ENCODE measurements around the gene GALNT15. TPM values are rescaled to one million over a fixed set of nuclear protein-coding genes. Genes with fewer than 3 reads are reported as not detected.

The GALNT15 gene
- polyA plus RNA-seq, 1 of the 3 experiments (the other 2 are of a cell fraction), result 4.7 TPM

- H4K20me1 ChIP-seq (ENCODE audit: insufficient read depth), result no peaks in the 10 kb centered on the region
- H3K9me3 ChIP-seq, result no peaks in the 10 kb centered on the region
- H3K79me2 ChIP-seq (ENCODE audit: insufficient read depth), result no peaks in the 10 kb centered on the region
- peak; percentile 54 for DNase-seq
- H3F3A ChIP-seq (replicated peaks; ENCODE audit: insufficient read depth), result no peaks in the 10 kb centered on the region
- H3K4me1 ChIP-seq (ENCODE audit: control insufficient read depth in 1 of 2, insufficient read depth in 2 of 2, low read depth in 1 of 2, low read length in 1 of 2), result peaks cover 0 to 5% of the 10 kb centered on the region in 2 experiments; a peak in 1 of 4 replicates
- no peaks in the 10 kb centered on the region for H3K36me3 ChIP-seq (replicated peaks in 1 of 2; ENCODE audit: control insufficient read depth in 1 of 2, insufficient read depth in 2 of 2, low read length in 1 of 2)
- H2AFZ ChIP-seq (ENCODE audit: low read depth), result no peak overlapping the region
- 49% methylated on average over 15 of the region's 17 CpGs for WGBS (ENCODE audit: low lambda C conversion rate)
- no peak overlapping the region for H3K4me2 ChIP-seq
- ChIA-PET CTCF (interaction anchor here (1.6 to 2.1 kb wide), 2 partner anchors 12 to 167 kb away, joined by 4 to 6 read pairs; no protein-coding TSS in a partner anchor), POLR2A (no interaction called here)
- H3K9ac ChIP-seq, result no peak overlapping the region
- H3K9me2 ChIP-seq, result no peaks in the 10 kb centered on the region
- H3K27me3 ChIP-seq (ENCODE audit: insufficient read depth), result no peaks in the 10 kb centered on the region
- TF ChIP-seq JUND (IDR thresholded peaks at IDR 0.05), result no peak
- TF ChIP-seq ELF1 (IDR thresholded peaks at IDR 0.05), result no peak
- TF ChIP-seq NFIC (IDR thresholded peaks at IDR 0.05; ENCODE audit: borderline replicate concordance), result peak; percentile 53
- no peak for TF ChIP-seq GATA2 (CRISPR knock-in tag; IDR thresholded peaks at IDR 0.05)
- 0 out of 2 replicates have a peak, but pooled peaks have one; percentile 36 for TF ChIP-seq MXI1 (IDR thresholded peaks at IDR 0.05; ENCODE audit: low read depth, low read length)
- no peak for TF ChIP-seq CHD2 (IDR thresholded peaks at IDR 0.05; ENCODE audit: low read length, partially characterized antibody)
- no peak for TF ChIP-seq FOSL2 (IDR thresholded peaks at IDR 0.05; ENCODE audit: borderline replicate concordance, low read depth)
- no peak for TF ChIP-seq EP300 (IDR thresholded peaks at IDR 0.05; ENCODE audit: borderline replicate concordance in 1 of 2, low read depth in 1 of 2, low read length in 1 of 2)
- no peak for TF ChIP-seq TEAD4 (IDR thresholded peaks at IDR 0.05; ENCODE audit: borderline replicate concordance, insufficient read depth)
- TF ChIP-seq, protein P1, sequence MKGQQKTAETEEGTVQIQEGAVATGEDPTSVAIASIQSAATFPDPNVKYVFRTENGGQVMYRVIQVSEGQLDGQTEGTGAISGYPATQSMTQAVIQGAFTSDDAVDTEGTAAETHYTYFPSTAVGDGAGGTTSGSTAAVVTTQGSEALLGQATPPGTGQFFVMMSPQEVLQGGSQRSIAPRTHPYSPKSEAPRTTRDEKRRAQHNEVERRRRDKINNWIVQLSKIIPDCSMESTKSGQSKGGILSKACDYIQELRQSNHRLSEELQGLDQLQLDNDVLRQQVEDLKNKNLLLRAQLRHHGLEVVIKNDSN (IDR thresholded peaks at IDR 0.05; ENCODE audit: borderline replicate concordance, low read depth), result peak; percentile 29; the same call in 1 of the 2 replicates
- TF ChIP-seq NRF1 (IDR thresholded peaks at IDR 0.05; ENCODE audit: low read depth, low read length), result peak; percentile 61
- TF ChIP-seq SMC3 (IDR thresholded peaks at IDR 0.05; ENCODE audit: low read depth, low read length), result no peak
- peak overlapping the region in 1 of 2 experiments; percentile 10; a peak in 1 of 4 replicates for H3K4me3 ChIP-seq (ENCODE audit: low read depth in 2 of 2, low read length in 1 of 2)
- H3K27ac ChIP-seq (ENCODE audit: low read depth in 2 of 2, low read length in 1 of 2), result no peak overlapping the region
Measured at GRCh38 chr3:16216373-16216935, 42.0 kb downstream of the GALNT15 start.

- ChIA-PET CTCF (interaction anchor here (1.8 to 1.9 kb wide), 2 partner anchors 12 to 28 kb away, joined by 3 to 5 read pairs; no protein-coding TSS in a partner anchor), POLR2A (no interaction called here)
- Histone ChIP-seq H3K27me3 (ENCODE audit: insufficient read depth) (no peaks in the 10 kb centered on the region), H3K4me1 (ENCODE audit: control insufficient read depth in 1 of 2, insufficient read depth in 2 of 2, low read depth in 1 of 2, low read length in 1 of 2) (peaks cover 0 to 5% of the 10 kb centered on the region in 2 experiments; a peak in 1 of 4 replicates), H4K20me1 (ENCODE audit: insufficient read depth) (no peaks in the 10 kb centered on the region), H3K36me3 (replicated peaks in 1 of 2; ENCODE audit: control insufficient read depth in 1 of 2, insufficient read depth in 2 of 2, low read length in 1 of 2) (no peaks in the 10 kb centered on the region), H3F3A (replicated peaks; ENCODE audit: insufficient read depth) (no peaks in the 10 kb centered on the region), H3K9ac (no peak overlapping the region), H2AFZ (ENCODE audit: low read depth) (no peak overlapping the region), H3K4me2 (no peak overlapping the region), H3K4me3 (ENCODE audit: low read depth in 2 of 2, low read length in 1 of 2) (no peak overlapping the region), H3K27ac (ENCODE audit: low read depth in 2 of 2, low read length in 1 of 2) (no peak overlapping the region), H3K9me2 (no peaks in the 10 kb centered on the region), H3K79me2 (ENCODE audit: insufficient read depth) (no peaks in the 10 kb centered on the region), H3K9me3 (no peaks in the 10 kb centered on the region)
- no peak for DNase-seq
- 100% methylated on average over 2 of the region's 3 CpGs for WGBS (ENCODE audit: low lambda C conversion rate)
- TF ChIP-seq, protein P1 (IDR thresholded peaks at IDR 0.05; ENCODE audit: borderline replicate concordance, low read depth), result no peak
- TF ChIP-seq TEAD4 (IDR thresholded peaks at IDR 0.05; ENCODE audit: borderline replicate concordance, insufficient read depth), result no peak
- no peak for TF ChIP-seq PBX3 (IDR thresholded peaks at IDR 0.05)
- no peak for TF ChIP-seq GATA2 (CRISPR knock-in tag; IDR thresholded peaks at IDR 0.05)
- TF ChIP-seq MAX (IDR thresholded peaks at IDR 0.05; ENCODE audit: low read depth), result no peak
- TF ChIP-seq YY1 (IDR thresholded peaks at IDR 0.05; ENCODE audit: low read depth), result no peak
- no peak for TF ChIP-seq ZBTB33 (IDR thresholded peaks at IDR 0.05; ENCODE audit: borderline replicate concordance, low read depth)
- no peak for TF ChIP-seq POLR2AphosphoS5 (IDR thresholded peaks at IDR 0.05; ENCODE audit: low read depth, low read length)
- TF ChIP-seq EP300 (IDR thresholded peaks at IDR 0.05; ENCODE audit: borderline replicate concordance in 1 of 2, low read depth in 1 of 2, low read length in 1 of 2), result no peak
- TF ChIP-seq, protein P2, sequence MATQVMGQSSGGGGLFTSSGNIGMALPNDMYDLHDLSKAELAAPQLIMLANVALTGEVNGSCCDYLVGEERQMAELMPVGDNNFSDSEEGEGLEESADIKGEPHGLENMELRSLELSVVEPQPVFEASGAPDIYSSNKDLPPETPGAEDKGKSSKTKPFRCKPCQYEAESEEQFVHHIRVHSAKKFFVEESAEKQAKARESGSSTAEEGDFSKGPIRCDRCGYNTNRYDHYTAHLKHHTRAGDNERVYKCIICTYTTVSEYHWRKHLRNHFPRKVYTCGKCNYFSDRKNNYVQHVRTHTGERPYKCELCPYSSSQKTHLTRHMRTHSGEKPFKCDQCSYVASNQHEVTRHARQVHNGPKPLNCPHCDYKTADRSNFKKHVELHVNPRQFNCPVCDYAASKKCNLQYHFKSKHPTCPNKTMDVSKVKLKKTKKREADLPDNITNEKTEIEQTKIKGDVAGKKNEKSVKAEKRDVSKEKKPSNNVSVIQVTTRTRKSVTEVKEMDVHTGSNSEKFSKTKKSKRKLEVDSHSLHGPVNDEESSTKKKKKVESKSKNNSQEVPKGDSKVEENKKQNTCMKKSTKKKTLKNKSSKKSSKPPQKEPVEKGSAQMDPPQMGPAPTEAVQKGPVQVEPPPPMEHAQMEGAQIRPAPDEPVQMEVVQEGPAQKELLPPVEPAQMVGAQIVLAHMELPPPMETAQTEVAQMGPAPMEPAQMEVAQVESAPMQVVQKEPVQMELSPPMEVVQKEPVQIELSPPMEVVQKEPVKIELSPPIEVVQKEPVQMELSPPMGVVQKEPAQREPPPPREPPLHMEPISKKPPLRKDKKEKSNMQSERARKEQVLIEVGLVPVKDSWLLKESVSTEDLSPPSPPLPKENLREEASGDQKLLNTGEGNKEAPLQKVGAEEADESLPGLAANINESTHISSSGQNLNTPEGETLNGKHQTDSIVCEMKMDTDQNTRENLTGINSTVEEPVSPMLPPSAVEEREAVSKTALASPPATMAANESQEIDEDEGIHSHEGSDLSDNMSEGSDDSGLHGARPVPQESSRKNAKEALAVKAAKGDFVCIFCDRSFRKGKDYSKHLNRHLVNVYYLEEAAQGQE (IDR thresholded peaks at IDR 0.05; ENCODE audit: low read depth, low read length), result no peak
Measured at GRCh38 chr3:16219777-16220176, 45.3 kb downstream of the GALNT15 start.
